Left ventricle myocardium inferior (tissue), 1 donor: ENCODE results near the gene GPR171. TPM values are rescaled to one million over a fixed set of nuclear protein-coding genes. Genes with fewer than 3 reads are reported as not detected.

Experiments
- DNase-seq: peaks from one replicate; pipeline ENCODE4 v3.0.0-alpha.2; 2020
- H3K27ac ChIP-seq: fragments of 200-600 bp; replicated peaks from 2 replicates; pipeline ENCODE4 v1.8.0; 2021
- H3K27me3 ChIP-seq: fragments of 200-600 bp; 2 replicates; pipeline ENCODE4 v1.8.0; 2021; ENCODE audit warnings: low read depth
- H3K36me3 ChIP-seq: fragments of 200-600 bp; 2 replicates; pipeline ENCODE4 v1.8.0; 2021
- H3K4me1 ChIP-seq: fragments of 200-600 bp; 2 replicates; pipeline ENCODE4 v1.8.0; 2021
- H3K4me3 ChIP-seq: fragments of 200-600 bp; 2 replicates; pipeline ENCODE4 v1.8.0; 2021; ENCODE audit warnings: mild to moderate bottlenecking, moderate library complexity
- H3K9me3 ChIP-seq: fragments of 200-600 bp; replicated peaks from 2 replicates; pipeline ENCODE4 v1.8.0; 2021
- CTCF ChIP-seq: fragments of 200-600 bp; IDR thresholded peaks from 2 replicates; pipeline ENCODE4 v1.8.0; 2021; ENCODE audit warnings: antibody characterized with exemption, mild to moderate bottlenecking, borderline replicate concordance
- intact Hi-C: fragments of 100-400 bp; cut with micrococcal nuclease; formaldehyde crosslinking; loops from one replicate; pipeline ENCODE4 v1.11.0; 2022
- total RNA-seq: library from RNA; stranded (reverse); fragmentation: NEBNext Ultra II Directional; extraction: Animal tissue kit (Norgen Biotek cat#: 25700); gene quantifications from one replicate; pipeline ENCODE4 v1.2.1, GENCODE V29; 2021
- donor health status: DM: no; HTN: yes; CAD: no; lungs with severe emphysema.

Gene GPR171
- total RNA-seq, 1 donor from 2014 or later = not detected

GRCh38 chr3:151197228-151197627, 5.8 kb downstream of the GPR171 start:
- Histone ChIP-seq H3K4me1 (no peaks in the 10 kb centered on the region), H3K9me3 (no peaks in the 10 kb centered on the region), H3K27me3 (no peaks in the 10 kb centered on the region), H3K4me3 (no peak overlapping the region), H3K27ac (no peak overlapping the region), H3K36me3 (no peaks in the 10 kb centered on the region)
- no peak for DNase-seq
- TF ChIP-seq CTCF = no peak
- intact Hi-C loops = no loop called here

GRCh38 chr3:151196434-151196833, 6.6 kb downstream of the GPR171 start:
- DNase-seq = no peak
- no peak overlapping the region for H3K27ac ChIP-seq
- H3K9me3 ChIP-seq = no peaks in the 10 kb centered on the region
- no peaks in the 10 kb centered on the region for H3K27me3 ChIP-seq
- H3K36me3 ChIP-seq = no peaks in the 10 kb centered on the region
- no peak overlapping the region for H3K4me3 ChIP-seq
- no peaks in the 10 kb centered on the region for H3K4me1 ChIP-seq
- TF ChIP-seq CTCF = no peak
- intact Hi-C loops = no loop called here

GRCh38 chr3:151195826-151196225, 7.2 kb downstream of the GPR171 start:
- Histone ChIP-seq H3K4me1 (no peaks in the 10 kb centered on the region), H3K27ac (no peak overlapping the region), H3K27me3 (no peaks in the 10 kb centered on the region), H3K9me3 (no peaks in the 10 kb centered on the region), H3K36me3 (no peaks in the 10 kb centered on the region), H3K4me3 (no peak overlapping the region)
- intact Hi-C loops = no loop called here
- no peak for DNase-seq
- no peak for TF ChIP-seq CTCF

DNA sequence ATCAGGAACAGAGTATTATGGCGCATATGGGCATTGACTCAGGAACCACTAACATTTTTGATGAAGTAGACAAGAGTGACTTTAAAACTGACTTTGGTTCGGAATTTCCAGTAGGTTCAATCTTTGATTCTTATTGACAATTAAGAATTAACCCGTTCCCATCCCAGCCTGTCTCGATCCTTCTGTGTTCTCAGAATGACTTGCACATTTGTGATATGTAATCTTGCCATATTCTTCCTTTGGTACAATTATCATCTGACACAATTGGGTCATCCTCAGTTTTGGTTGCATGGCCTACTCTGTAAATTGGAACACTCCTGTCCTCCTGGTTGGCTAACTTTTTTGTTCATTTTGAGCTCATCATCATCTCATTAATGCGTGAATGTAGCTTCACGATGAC, 10.5 kb downstream of the GPR171 start:
- no peak for TF ChIP-seq CTCF
- Histone ChIP-seq H3K9me3 (no peaks in the 10 kb centered on the region), H3K27ac (no peak overlapping the region), H3K36me3 (no peaks in the 10 kb centered on the region), H3K4me3 (no peak overlapping the region), H3K27me3 (no peaks in the 10 kb centered on the region), H3K4me1 (no peaks in the 10 kb centered on the region)
- no peak for DNase-seq
- intact Hi-C loops = no loop called here

GRCh38 chr3:151191095-151191494, 11.9 kb downstream of the GPR171 start:
- Histone ChIP-seq H3K27ac (no peak overlapping the region), H3K4me3 (no peak overlapping the region), H3K9me3 (no peaks in the 10 kb centered on the region), H3K27me3 (no peaks in the 10 kb centered on the region), H3K36me3 (no peaks in the 10 kb centered on the region), H3K4me1 (no peaks in the 10 kb centered on the region)
- no peak for DNase-seq
- intact Hi-C loops = no loop called here
- TF ChIP-seq CTCF = no peak

DNA sequence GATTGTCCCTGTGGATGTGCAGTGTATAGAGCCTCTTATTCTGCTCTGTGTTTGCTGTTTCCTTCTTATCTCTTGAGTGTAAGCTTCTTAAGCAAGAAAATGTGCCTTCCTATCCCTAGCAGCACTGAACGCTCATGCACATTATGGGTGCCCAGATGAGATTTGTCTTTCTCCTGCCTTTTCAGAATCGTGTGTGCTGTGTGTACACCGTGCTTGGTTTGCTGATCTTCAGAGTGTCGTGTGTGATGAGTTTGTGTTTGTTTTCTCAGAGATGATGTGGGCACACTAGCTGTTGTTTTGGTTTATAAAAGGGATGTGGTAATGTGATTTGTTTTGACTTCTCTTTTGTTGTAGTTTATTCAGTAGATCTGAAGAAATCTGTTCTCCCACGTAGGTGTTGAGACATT, 19.7 kb downstream of the GPR171 start:
- H3K27me3 ChIP-seq = peaks cover 3% of the 10 kb centered on the region
- no peak overlapping the region for H3K4me3 ChIP-seq
- H3K27ac ChIP-seq = no peak overlapping the region
- no peaks in the 10 kb centered on the region for H3K36me3 ChIP-seq
- TF ChIP-seq CTCF = no peak
- no peaks in the 10 kb centered on the region for H3K9me3 ChIP-seq
- no peak for DNase-seq
- H3K4me1 ChIP-seq = peaks cover 6% of the 10 kb centered on the region
- intact Hi-C loops = no loop called here
